A673 (cell line): Measurements from ENCODE around the gene ZIC4. TPM values are rescaled to one million over a fixed set of nuclear protein-coding genes. Genes with fewer than 3 reads are reported as not detected.

Experiments used
- BruUV-seq: library from RNA; stranded (reverse); fragments of 400-500 nt; replicated peaks from 2 replicates; lab custom pipeline; 2021; lab: Mats Ljungman, UMichigan
- CTCF ChIA-PET: fragments of 300-600 bp; sonication (Branson Sonifier 250); formaldehyde crosslinking; loops from one replicate; lab custom pipeline; 2022; ENCODE audit warnings: antibody characterized with exemption; lab: Charles Lee
- POLR2A ChIA-PET: fragments of 300-600 bp; sonication (Branson Sonifier 250); formaldehyde crosslinking; loops from one replicate; lab custom pipeline; 2022; ENCODE audit warnings: antibody characterized with exemption; ENCODE audit not compliant: low non-redundant PET; lab: Charles Lee
- DNase-seq: peaks from one replicate; pipeline ENCODE4 v3.0.0-alpha.2; 2015; ENCODE audit warnings: low spot score
- H3K27ac ChIP-seq: fragments of 200-600 bp; sonication (generic); 2 replicates; pipeline ENCODE4 v1.5.1; 2016; ENCODE audit warnings: mixed run types, low read depth, mild to moderate bottlenecking, mixed read lengths, antibody characterized with exemption, low read length; ENCODE audit not compliant: poor library complexity, severe bottlenecking
- H3K27me3 ChIP-seq: fragments of 200-600 bp; sonication (generic); replicated peaks from 2 replicates; pipeline ENCODE4 v1.6.1; 2017; ENCODE audit warnings: mixed run types, low read depth, mild to moderate bottlenecking, mixed read lengths, antibody characterized with exemption, low read length; ENCODE audit not compliant: insufficient read depth, poor library complexity
- H3K36me3 ChIP-seq: fragments of 200-600 bp; sonication (generic); 2 replicates; pipeline ENCODE4 v1.6.1; 2016; ENCODE audit warnings: mixed run types, mild to moderate bottlenecking, mixed read lengths, antibody characterized with exemption, low read length; ENCODE audit not compliant: insufficient read depth, poor library complexity, severe bottlenecking
- H3K4me1 ChIP-seq: fragments of 200-600 bp; sonication (generic); 2 replicates; pipeline ENCODE4 v1.6.1; 2017; ENCODE audit warnings: mixed run types, mild to moderate bottlenecking, mixed read lengths, antibody characterized with exemption, low read length; ENCODE audit not compliant: insufficient read depth, poor library complexity, severe bottlenecking
- H3K4me3 ChIP-seq: fragments of 200-600 bp; sonication (generic); 2 replicates; pipeline ENCODE4 v1.5.1; 2016; ENCODE audit warnings: low read depth, mixed run types, mild to moderate bottlenecking, mixed read lengths, low read length; ENCODE audit not compliant: poor library complexity, severe bottlenecking
- H3K9me3 ChIP-seq: fragments of 200-600 bp; sonication (generic); 2 replicates; pipeline ENCODE4 v1.6.1; 2016; ENCODE audit warnings: mixed run types, low read depth, mild to moderate bottlenecking, mixed read lengths, antibody characterized with exemption, low read length; ENCODE audit not compliant: poor library complexity, severe bottlenecking
- EZH2 ChIP-seq: fragments of 200-600 bp; sonication (generic); IDR thresholded peaks from 2 replicates; pipeline ENCODE4 v1.6.1; 2017; ENCODE audit warnings: borderline replicate concordance, low read depth, mild to moderate bottlenecking, mixed read lengths, antibody characterized with exemption, low read length; ENCODE audit not compliant: poor library complexity, severe bottlenecking
- intact Hi-C: fragments of 100-400 bp; cut with micrococcal nuclease; formaldehyde crosslinking; loops from one replicate; pipeline ENCODE4 v1.10.0; 2022; ENCODE audit not compliant: unreplicated experiment
- total RNA-seq: library from RNA; stranded (reverse); gene quantifications from 2 replicates; pipeline ENCODE4 v1.2.3, GENCODE V29; 2021
- TF ChIP-seq, protein P1 (sequence below): fragments of 300-800, 200-600 bp; sonication (generic); conservative IDR thresholded peaks from 2 replicates; pipeline ENCODE4 v1.5.1; 2017; ENCODE audit warnings: low read depth, mild to moderate bottlenecking, antibody characterized with exemption, low read length, moderate library complexity, mixed read lengths

Gene ZIC4
- total RNA-seq, 1 experiment from 2014 or later, result 0.47 TPM

DNA sequence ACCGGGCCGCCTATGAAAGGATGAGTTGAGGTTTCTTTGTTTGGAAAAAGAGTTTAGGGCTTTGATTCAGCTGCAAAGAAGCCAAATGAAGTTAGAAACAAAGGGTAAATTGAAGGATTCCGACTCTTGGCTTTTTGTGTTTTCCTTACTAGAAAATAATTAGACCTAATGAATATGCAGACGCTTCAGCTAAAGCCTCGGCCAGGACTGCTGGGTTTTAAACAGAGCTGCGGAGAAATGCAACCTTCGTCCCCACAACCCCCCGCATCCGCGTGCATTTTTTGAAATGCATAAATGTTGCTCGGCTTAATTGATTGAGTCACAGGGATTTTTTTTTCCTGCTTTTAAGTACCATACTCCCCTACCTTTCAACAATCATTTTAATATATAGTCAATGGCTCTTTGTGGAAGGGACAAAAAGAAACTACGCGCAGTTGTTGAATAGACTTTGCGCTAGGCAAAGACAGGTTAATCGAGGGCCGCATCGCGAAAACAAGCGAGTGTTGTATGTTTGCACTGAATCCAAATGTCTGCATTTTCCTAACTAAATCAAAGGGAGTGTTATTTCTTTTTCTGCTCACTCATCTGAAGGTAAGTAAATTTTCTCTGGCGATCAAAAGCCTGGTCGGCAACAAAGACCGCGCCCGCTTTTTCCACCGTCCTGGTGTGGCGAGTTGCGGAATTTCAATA lies 1.3 kb upstream of the ZIC4 start:
- peaks cover 8% of the 10 kb centered on the region for H3K4me1 ChIP-seq
- ChIA-PET CTCF (interaction anchor here (0.5 kb wide), 1 partner anchor 220 kb away, joined by 4 read pairs; no protein-coding TSS in a partner anchor), POLR2A (interaction anchor here (0.7 kb wide), 1 partner anchor 10 kb away, joined by 4 read pairs; no protein-coding TSS in a partner anchor)
- H3K27me3 ChIP-seq, result peaks cover 100% of the 10 kb centered on the region
- no peak for DNase-seq
- no peak overlapping the region for H3K27ac ChIP-seq
- BruUV-seq, result no TSS peak
- H3K36me3 ChIP-seq, result no peaks in the 10 kb centered on the region
- TF ChIP-seq EZH2, result peak; percentile 36
- TF ChIP-seq, protein P1, sequence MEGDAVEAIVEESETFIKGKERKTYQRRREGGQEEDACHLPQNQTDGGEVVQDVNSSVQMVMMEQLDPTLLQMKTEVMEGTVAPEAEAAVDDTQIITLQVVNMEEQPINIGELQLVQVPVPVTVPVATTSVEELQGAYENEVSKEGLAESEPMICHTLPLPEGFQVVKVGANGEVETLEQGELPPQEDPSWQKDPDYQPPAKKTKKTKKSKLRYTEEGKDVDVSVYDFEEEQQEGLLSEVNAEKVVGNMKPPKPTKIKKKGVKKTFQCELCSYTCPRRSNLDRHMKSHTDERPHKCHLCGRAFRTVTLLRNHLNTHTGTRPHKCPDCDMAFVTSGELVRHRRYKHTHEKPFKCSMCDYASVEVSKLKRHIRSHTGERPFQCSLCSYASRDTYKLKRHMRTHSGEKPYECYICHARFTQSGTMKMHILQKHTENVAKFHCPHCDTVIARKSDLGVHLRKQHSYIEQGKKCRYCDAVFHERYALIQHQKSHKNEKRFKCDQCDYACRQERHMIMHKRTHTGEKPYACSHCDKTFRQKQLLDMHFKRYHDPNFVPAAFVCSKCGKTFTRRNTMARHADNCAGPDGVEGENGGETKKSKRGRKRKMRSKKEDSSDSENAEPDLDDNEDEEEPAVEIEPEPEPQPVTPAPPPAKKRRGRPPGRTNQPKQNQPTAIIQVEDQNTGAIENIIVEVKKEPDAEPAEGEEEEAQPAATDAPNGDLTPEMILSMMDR, result no peak
- no peaks in the 10 kb centered on the region for H3K9me3 ChIP-seq
- intact Hi-C loops, result no loop called here
- H3K4me3 ChIP-seq, result no peak overlapping the region

DNA sequence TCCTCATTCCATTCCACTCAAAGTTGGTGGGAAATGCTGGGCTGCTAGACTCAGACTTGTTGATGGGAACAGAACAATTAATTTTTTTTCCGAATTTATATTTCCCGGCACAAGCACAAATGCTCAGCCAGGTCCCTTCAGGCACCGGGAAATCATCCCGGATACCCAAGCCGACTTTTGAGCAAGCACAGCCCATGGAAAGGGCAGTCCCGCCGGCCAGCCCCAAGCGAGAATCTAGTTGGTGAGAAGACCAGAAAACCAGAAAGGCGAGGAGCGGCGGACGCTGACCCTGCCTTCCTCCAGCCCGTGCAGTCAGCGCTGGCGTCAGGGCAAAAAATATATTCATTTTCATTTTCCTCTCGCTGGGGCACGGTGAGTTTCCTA lies 763 bp upstream of the ZIC4 start:
- H3K4me1 ChIP-seq, result peaks cover 8% of the 10 kb centered on the region
- BruUV-seq, result no TSS peak
- H3K4me3 ChIP-seq, result no peak overlapping the region
- no peak for DNase-seq
- no peaks in the 10 kb centered on the region for H3K36me3 ChIP-seq
- TF ChIP-seq EZH2, result peak; percentile 90
- TF ChIP-seq, protein P1, result no peak
- ChIA-PET POLR2A (no interaction called here), CTCF (no interaction called here)
- H3K9me3 ChIP-seq, result no peaks in the 10 kb centered on the region
- intact Hi-C loops, result no loop called here
- no peak overlapping the region for H3K27ac ChIP-seq
- peaks cover 100% of the 10 kb centered on the region for H3K27me3 ChIP-seq

DNA sequence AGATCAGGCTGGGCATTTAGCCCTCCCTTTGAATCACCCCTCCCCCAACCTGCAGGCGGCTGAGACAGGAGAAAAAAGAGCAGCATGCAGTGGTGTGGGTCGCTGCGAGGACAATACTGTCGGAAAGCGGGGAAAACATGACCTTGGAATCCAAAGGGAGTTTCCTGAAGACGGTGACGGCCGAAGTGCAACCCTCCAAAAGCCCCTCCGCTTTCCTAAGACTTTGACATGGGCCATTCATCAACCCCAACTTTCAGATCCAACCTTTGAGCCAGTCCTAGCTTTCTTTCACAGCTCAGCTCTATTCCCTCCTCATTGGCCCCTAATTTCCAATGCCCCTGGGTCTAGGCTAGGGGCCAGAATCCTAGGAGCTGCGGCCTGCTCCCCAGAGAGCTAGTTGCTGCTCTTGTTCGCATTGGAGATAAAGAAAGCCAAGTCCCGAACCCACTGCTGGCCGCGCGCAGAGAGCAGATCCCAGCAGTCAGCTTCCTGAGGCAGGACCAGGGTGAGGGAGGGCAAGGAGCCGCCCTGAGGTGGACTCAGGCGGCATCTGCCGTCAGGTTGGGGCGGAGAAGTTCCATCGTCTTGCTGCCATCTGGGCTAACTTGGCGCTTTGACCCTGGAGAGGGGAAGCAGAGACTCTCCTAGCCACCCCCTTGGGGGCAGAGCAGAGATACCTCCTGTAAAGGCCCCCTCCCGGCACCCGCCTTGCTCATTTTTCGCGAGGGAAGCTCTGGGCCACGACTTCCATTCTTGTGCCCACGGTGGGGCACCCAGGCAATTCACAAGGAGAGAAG lies 914 bp downstream of the ZIC4 start:
- H3K36me3 ChIP-seq, result no peaks in the 10 kb centered on the region
- POLR2A ChIA-PET, result no interaction called here
- H3K27ac ChIP-seq, result no peak overlapping the region
- no peak overlapping the region for H3K4me3 ChIP-seq
- peaks cover 1% of the 10 kb centered on the region for H3K4me1 ChIP-seq
- CTCF ChIA-PET, result interaction anchor here (0.6 kb wide), 1 partner anchor 655 kb away, joined by 3 read pairs; no protein-coding TSS in a partner anchor
- DNase-seq, result no peak
- intact Hi-C loops, result no loop called here
- peaks cover 99% of the 10 kb centered on the region for H3K27me3 ChIP-seq
- no peaks in the 10 kb centered on the region for H3K9me3 ChIP-seq
- BruUV-seq, result no TSS peak
- no peak for TF ChIP-seq EZH2
- TF ChIP-seq, protein P1, result no peak
